HG03095 (cell line): ENCODE data around the gene SRL.

Experiments
- ATAC-seq: cut with Tn5 transposase; IDR thresholded peaks from one replicate; pipeline ENCODE4 v1.9.1; 2021; ENCODE audit warnings: moderate library complexity; ENCODE audit not compliant: unreplicated experiment

SRL gene

GRCh38 chr16:4202615-4203345 lies 39.1 kb downstream of the SRL start:
- ATAC-seq: no peak

- ATAC-seq: no peak
These were observed 41.1 kb downstream of the SRL start for GRCh38 chr16:4200781-4201137.

GRCh38 chr16:4200000-4200780 lies 41.7 kb downstream of the SRL start:
- no peak for ATAC-seq

- no peak for ATAC-seq
These were observed 43.1 kb downstream of the SRL start for GRCh38 chr16:4198816-4199215.

- no peak for ATAC-seq
These were observed 47.2 kb downstream of the SRL start for GRCh38 chr16:4194661-4195060.

GRCh38 chr16:4193920-4194319 lies 48.0 kb downstream of the SRL start:
- no peak for ATAC-seq

GRCh38 chr16:4192206-4192605 lies 49.7 kb downstream of the SRL start:
- no peak for ATAC-seq

GRCh38 chr16:4190712-4191333 lies 51.1 kb downstream of the SRL start:
- ATAC-seq: no peak

- no peak for ATAC-seq
These were observed 51.8 kb downstream of the SRL start for GRCh38 chr16:4190086-4190485.

GRCh38 chr16:4184038-4184702 lies 57.7 kb downstream of the SRL start:
- no peak for ATAC-seq

GRCh38 chr16:4183237-4184037 lies 58.4 kb downstream of the SRL start:
- peak; percentile 75 for ATAC-seq

GRCh38 chr16:4182581-4183236 lies 59.2 kb downstream of the SRL start:
- ATAC-seq: peak; percentile 29

GRCh38 chr16:4180511-4180910 lies 61.4 kb downstream of the SRL start:
- ATAC-seq: no peak

GRCh38 chr16:4179763-4180260 lies 62.1 kb downstream of the SRL start:
- no peak for ATAC-seq

- ATAC-seq: no peak
These were observed 62.9 kb downstream of the SRL start for GRCh38 chr16:4179020-4179419.

GRCh38 chr16:4178468-4179010 lies 63.3 kb downstream of the SRL start:
- ATAC-seq: no peak

GRCh38 chr16:4176906-4177417 lies 64.9 kb downstream of the SRL start:
- peak; percentile 69 for ATAC-seq

GRCh38 chr16:4175849-4176248 lies 66.0 kb downstream of the SRL start:
- ATAC-seq: no peak

GRCh38 chr16:4172070-4172469 lies 69.8 kb downstream of the SRL start:
- ATAC-seq: no peak
